HG03378 (cell line): ENCODE data around the gene SARS2.
"Not testable (repeated sequence)": the region's sequence is repeated elsewhere in the genome, so short reads cannot be mapped to it uniquely, and the experiment has no call there.

Experiments
- ATAC-seq: cut with Tn5 transposase; IDR thresholded peaks from one replicate; pipeline ENCODE4 v1.9.1; 2021; ENCODE audit warnings: mild to moderate bottlenecking, moderate library complexity; ENCODE audit not compliant: unreplicated experiment

The SARS2 gene

GRCh38 chr19:38929929-38930775 is at the start of gene SARS2:
SARS2 (minus strand) TSS chr19:38930763; CDS start chr19:38930736, 27 bp downstream.
- ATAC-seq, result peak; percentile 72

- ATAC-seq, result no peak
Measured at GRCh38 chr19:38979812-38980211, 49.2 kb upstream of the SARS2 start.

- ATAC-seq, result no peak
Measured at GRCh38 chr19:38978326-38978689, 47.7 kb upstream of the SARS2 start.

- ATAC-seq, result no peak
Measured at GRCh38 chr19:38977445-38978325, 47.1 kb upstream of the SARS2 start.

GRCh38 chr19:38975861-38976271 is 45.3 kb upstream of the SARS2 start:
- no peak for ATAC-seq

- ATAC-seq, result no peak
Measured at GRCh38 chr19:38975214-38975860, 44.8 kb upstream of the SARS2 start, which contains the start of gene FBXO17. FBXO17 (minus strand) TSS chr19:38975742; CDS start chr19:38950319, 25,423 bp downstream.

GRCh38 chr19:38974624-38975213 is 44.2 kb upstream of the SARS2 start:
- no peak for ATAC-seq

GRCh38 chr19:38971672-38972071 is 41.1 kb upstream of the SARS2 start:
- ATAC-seq, result no peak

- ATAC-seq, result no peak
Measured at GRCh38 chr19:38970664-38971532, 40.3 kb upstream of the SARS2 start.

GRCh38 chr19:38966149-38966548 is 35.6 kb upstream of the SARS2 start:
- ATAC-seq, result not testable (repeated sequence)

- ATAC-seq, result no peak
Measured at GRCh38 chr19:38964738-38965137, 34.2 kb upstream of the SARS2 start.

- ATAC-seq, result no peak
Measured at GRCh38 chr19:38959618-38960017, 29.1 kb upstream of the SARS2 start.

GRCh38 chr19:38958301-38958700 is 27.7 kb upstream of the SARS2 start:
- ATAC-seq, result no peak

GRCh38 chr19:38956264-38956663 is 25.7 kb upstream of the SARS2 start:
- ATAC-seq, result no peak

- ATAC-seq, result no peak
Measured at GRCh38 chr19:38953677-38954076, 23.1 kb upstream of the SARS2 start.

- no peak for ATAC-seq
Measured at GRCh38 chr19:38952395-38953165, 22.0 kb upstream of the SARS2 start.

- no peak for ATAC-seq
Measured at GRCh38 chr19:38951187-38951586, 20.6 kb upstream of the SARS2 start.

GRCh38 chr19:38949580-38950367 is 19.2 kb upstream of the SARS2 start:
- ATAC-seq, result no peak
